HG03521 (cell line): ENCODE data around the gene NLRC4.
"Not testable (repeated sequence)": the region's sequence is repeated elsewhere in the genome, so short reads cannot be mapped to it uniquely, and the experiment has no call there.

Experiments used
- ATAC-seq: cut with Tn5 transposase; IDR thresholded peaks from one replicate; pipeline ENCODE4 v1.9.1; 2021; ENCODE audit warnings: mild to moderate bottlenecking, moderate library complexity; ENCODE audit not compliant: unreplicated experiment

NLRC4 gene

GRCh38 chr2:32246911-32247310 is 17.8 kb downstream of the NLRC4 start:
- ATAC-seq: no peak

- ATAC-seq: no peak
Measured at GRCh38 chr2:32242331-32242730, 22.4 kb downstream of the NLRC4 start.

- ATAC-seq: no peak
Measured at GRCh38 chr2:32237996-32238395, 26.7 kb downstream of the NLRC4 start.

- no peak for ATAC-seq
Measured at GRCh38 chr2:32237488-32237887, 27.2 kb downstream of the NLRC4 start.

- ATAC-seq: no peak
Measured at GRCh38 chr2:32235315-32235714, 29.4 kb downstream of the NLRC4 start.

GRCh38 chr2:32231959-32232358 is 32.7 kb downstream of the NLRC4 start:
- no peak for ATAC-seq

- no peak for ATAC-seq
Measured at GRCh38 chr2:32229635-32230034, 35.1 kb downstream of the NLRC4 start.

- no peak for ATAC-seq
Measured at GRCh38 chr2:32228181-32228580, 36.5 kb downstream of the NLRC4 start.

GRCh38 chr2:32227492-32227891 is 37.2 kb downstream of the NLRC4 start:
- ATAC-seq: no peak

- ATAC-seq: no peak
Measured at GRCh38 chr2:32222966-32223365, 41.7 kb downstream of the NLRC4 start.

GRCh38 chr2:32220445-32220844 is 44.2 kb downstream of the NLRC4 start:
- no peak for ATAC-seq

- no peak for ATAC-seq
Measured at GRCh38 chr2:32212295-32212694, 52.4 kb downstream of the NLRC4 start.

GRCh38 chr2:32210767-32211408 is 53.8 kb downstream of the NLRC4 start:
- ATAC-seq: no peak

GRCh38 chr2:32203428-32203827 is 61.3 kb downstream of the NLRC4 start:
- ATAC-seq: not testable (repeated sequence)

- no peak for ATAC-seq
Measured at GRCh38 chr2:32200814-32201213, 63.9 kb downstream of the NLRC4 start.

GRCh38 chr2:32192418-32192817 is 72.3 kb downstream of the NLRC4 start:
- no peak for ATAC-seq

GRCh38 chr2:32189011-32189410 is 75.7 kb downstream of the NLRC4 start:
- ATAC-seq: no peak

GRCh38 chr2:32182667-32183066 is 82.0 kb downstream of the NLRC4 start:
- ATAC-seq: no peak
